Measurements from ENCODE around the gene SIAH1.
"Not testable (repeated sequence)": the region's sequence is repeated elsewhere in the genome, so short reads cannot be mapped to it uniquely, and the experiment has no call there.

Gene SIAH1

DNA sequence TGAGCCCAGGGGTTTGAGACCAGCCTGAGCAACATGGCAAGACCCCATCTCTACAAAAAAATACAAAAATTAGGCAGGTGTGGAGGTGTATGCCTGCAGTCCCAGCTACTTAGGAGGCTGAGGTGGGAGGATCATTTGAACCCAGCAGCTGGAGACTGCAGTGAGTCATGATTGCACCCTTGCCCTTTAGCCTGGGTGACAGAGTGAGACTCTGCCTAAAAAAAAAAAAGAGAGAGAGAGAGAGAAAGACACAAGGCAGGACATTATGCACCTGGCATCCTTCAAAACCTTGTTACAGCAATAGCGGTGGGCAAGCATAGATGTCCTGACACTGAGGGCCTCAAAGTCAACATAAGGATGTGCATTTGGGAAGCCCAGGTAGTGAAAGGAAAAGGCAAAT, 19.9 kb upstream of the SIAH1 start:
- no peak overlapping the region for H3K18ac ChIP-seq (ENCODE audit: low read length)
- no peak overlapping the region for H4K91ac ChIP-seq (ENCODE audit: low read depth, low read length, poor library complexity)
- H3K4me2 ChIP-seq (ENCODE audit: insufficient read depth, low read length, poor library complexity, severe bottlenecking): no peak overlapping the region
- no peak overlapping the region for H3K9ac ChIP-seq (ENCODE audit: low read depth, low read length, poor library complexity)
- H3K23ac ChIP-seq (ENCODE audit: low read depth, low read length, poor library complexity): no peak overlapping the region
- H3K79me1 ChIP-seq (ENCODE audit: low read depth, low read length): no peaks in the 10 kb centered on the region
- WGBS, 2 donors (ENCODE audit: extremely low coverage in 2 of 2, insufficient read length in 2 of 2, insufficient replicate concordance in 1 of 2): no CpG with 5 or more reads among the region's 1 CpG
- H2BK15ac ChIP-seq (ENCODE audit: low read length): no peak overlapping the region
- no peaks in the 10 kb centered on the region for H3K9me3 ChIP-seq (replicated peaks in 1 of 2; ENCODE audit: control insufficient read depth in 2 of 2, insufficient read depth in 1 of 2, low read depth in 1 of 2, low read length in 2 of 2)
- no peak overlapping the region for H3K27ac ChIP-seq (replicated peaks; ENCODE audit: low read length)
- H2AK5ac ChIP-seq (ENCODE audit: low read depth, low read length): no peak overlapping the region
- H3K4me1 ChIP-seq (ENCODE audit: control insufficient read depth in 2 of 2, insufficient read depth in 1 of 2, low read depth in 1 of 2, low read length in 2 of 2): no peaks in the 10 kb centered on the region
- DNase-seq (ENCODE audit: low spot score): no peak
- H3K14ac ChIP-seq (ENCODE audit: low read length): no peak overlapping the region
- H3K36me3 ChIP-seq (replicated peaks in 1 of 2; ENCODE audit: control insufficient read depth in 2 of 2, insufficient read depth in 2 of 2, low read length in 2 of 2): no peaks in the 10 kb centered on the region
- H2AFZ ChIP-seq (ENCODE audit: low read length): no peak overlapping the region
- no peak overlapping the region for H3K4ac ChIP-seq (ENCODE audit: low read length)
- H4K8ac ChIP-seq (ENCODE audit: low read depth, low read length): no peak overlapping the region
- no peak overlapping the region for H2BK5ac ChIP-seq (ENCODE audit: low read length)
- no peak overlapping the region for H2BK120ac ChIP-seq (ENCODE audit: low read depth, low read length)
- no peak overlapping the region for H3K4me3 ChIP-seq (ENCODE audit: low read length in 2 of 2)
- H2BK12ac ChIP-seq (ENCODE audit: low read length): no peak overlapping the region
- H3K27me3 ChIP-seq (ENCODE audit: control insufficient read depth in 3 of 3, insufficient read depth in 3 of 3, low read depth in 1 of 3, low read length in 3 of 3): peaks cover 0 to 4% (median 0%) of the 10 kb centered on the region in 3 experiments

- H2AK5ac ChIP-seq (ENCODE audit: low read depth, low read length); H3K18ac ChIP-seq (ENCODE audit: low read length); H3K79me1 ChIP-seq (ENCODE audit: low read depth, low read length); H3K23ac ChIP-seq (ENCODE audit: low read depth, low read length, poor library complexity); H2BK12ac ChIP-seq (ENCODE audit: low read length); H3K36me3 ChIP-seq (replicated peaks in 1 of 2; ENCODE audit: control insufficient read depth in 2 of 2, insufficient read depth in 2 of 2, low read length in 2 of 2); H3K4me2 ChIP-seq (ENCODE audit: insufficient read depth, low read length, poor library complexity, severe bottlenecking); H3K4me3 ChIP-seq (ENCODE audit: low read length in 2 of 2); H2BK120ac ChIP-seq (ENCODE audit: low read depth, low read length); H2BK15ac ChIP-seq (ENCODE audit: low read length); H4K8ac ChIP-seq (ENCODE audit: low read depth, low read length); H3K27me3 ChIP-seq (ENCODE audit: control insufficient read depth in 3 of 3, insufficient read depth in 3 of 3, low read depth in 1 of 3, low read length in 3 of 3); H2BK5ac ChIP-seq (ENCODE audit: low read length); H3K4ac ChIP-seq (ENCODE audit: low read length); H3K9ac ChIP-seq (ENCODE audit: low read depth, low read length, poor library complexity); H3K14ac ChIP-seq (ENCODE audit: low read length); H3K4me1 ChIP-seq (ENCODE audit: control insufficient read depth in 2 of 2, insufficient read depth in 1 of 2, low read depth in 1 of 2, low read length in 2 of 2); H4K91ac ChIP-seq (ENCODE audit: low read depth, low read length, poor library complexity); H3K9me3 ChIP-seq (replicated peaks in 1 of 2; ENCODE audit: control insufficient read depth in 2 of 2, insufficient read depth in 1 of 2, low read depth in 1 of 2, low read length in 2 of 2); DNase-seq (ENCODE audit: low spot score); H2AFZ ChIP-seq (ENCODE audit: low read length); H3K27ac ChIP-seq (replicated peaks; ENCODE audit: low read length): not testable (repeated sequence)
- no CpG with 5 or more reads among the region's 8 CpGs for WGBS, 2 donors (ENCODE audit: extremely low coverage in 2 of 2, insufficient read length in 2 of 2, insufficient replicate concordance in 1 of 2)
Observed at GRCh38 chr16:48402547-48402946, 17.3 kb upstream of the SIAH1 start.

DNA sequence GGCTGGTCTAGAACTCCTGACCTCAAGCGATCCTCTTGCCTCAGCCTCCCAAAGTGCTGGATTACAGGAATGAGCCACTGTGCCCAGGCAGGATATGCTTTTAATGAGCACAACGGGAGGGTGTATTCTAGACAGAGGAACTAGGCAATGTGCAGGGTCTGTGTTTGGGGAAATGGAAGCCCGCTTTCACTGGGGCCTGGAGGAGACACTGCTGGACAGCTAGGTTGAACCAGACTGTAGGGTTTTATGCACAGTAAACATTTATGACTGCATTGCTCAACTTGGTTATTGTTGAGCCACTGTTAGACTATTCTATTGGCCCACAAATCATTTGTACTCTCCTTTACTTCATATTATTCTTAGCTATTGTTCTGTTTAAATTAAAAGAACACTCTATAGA, 10.2 kb upstream of the SIAH1 start:
- no CpG with 5 or more reads among the region's 3 CpGs for WGBS, 2 donors (ENCODE audit: extremely low coverage in 2 of 2, insufficient read length in 2 of 2, insufficient replicate concordance in 1 of 2)
- H3K4me1 ChIP-seq (ENCODE audit: control insufficient read depth in 2 of 2, insufficient read depth in 1 of 2, low read depth in 1 of 2, low read length in 2 of 2): no peaks in the 10 kb centered on the region
- peak overlapping the region; percentile 3 for H2BK12ac ChIP-seq (ENCODE audit: low read length)
- H3K9ac ChIP-seq (ENCODE audit: low read depth, low read length, poor library complexity): no peak overlapping the region
- H4K8ac ChIP-seq (ENCODE audit: low read depth, low read length): no peak overlapping the region
- H3K9me3 ChIP-seq (replicated peaks in 1 of 2; ENCODE audit: control insufficient read depth in 2 of 2, insufficient read depth in 1 of 2, low read depth in 1 of 2, low read length in 2 of 2): no peaks in the 10 kb centered on the region
- H3K23ac ChIP-seq (ENCODE audit: low read depth, low read length, poor library complexity): no peak overlapping the region
- H3K79me1 ChIP-seq (ENCODE audit: low read depth, low read length): no peaks in the 10 kb centered on the region
- H3K18ac ChIP-seq (ENCODE audit: low read length): no peak overlapping the region
- DNase-seq (ENCODE audit: low spot score): no peak
- no peak overlapping the region for H2BK15ac ChIP-seq (ENCODE audit: low read length)
- no peak overlapping the region for H3K27ac ChIP-seq (replicated peaks; ENCODE audit: low read length)
- no peak overlapping the region for H3K4me3 ChIP-seq (ENCODE audit: low read length in 2 of 2)
- H3K14ac ChIP-seq (ENCODE audit: low read length): peak overlapping the region; percentile 47
- H3K4ac ChIP-seq (ENCODE audit: low read length): no peak overlapping the region
- H3K36me3 ChIP-seq (replicated peaks in 1 of 2; ENCODE audit: control insufficient read depth in 2 of 2, insufficient read depth in 2 of 2, low read length in 2 of 2): no peaks in the 10 kb centered on the region
- no peak overlapping the region for H2BK5ac ChIP-seq (ENCODE audit: low read length)
- H2AK5ac ChIP-seq (ENCODE audit: low read depth, low read length): peak overlapping the region; percentile 37
- no peak overlapping the region for H2AFZ ChIP-seq (ENCODE audit: low read length)
- no peak overlapping the region for H3K4me2 ChIP-seq (ENCODE audit: insufficient read depth, low read length, poor library complexity, severe bottlenecking)
- no peak overlapping the region for H4K91ac ChIP-seq (ENCODE audit: low read depth, low read length, poor library complexity)
- no peaks in the 10 kb centered on the region for H3K27me3 ChIP-seq (ENCODE audit: control insufficient read depth in 3 of 3, insufficient read depth in 3 of 3, low read depth in 1 of 3, low read length in 3 of 3)
- no peak overlapping the region for H2BK120ac ChIP-seq (ENCODE audit: low read depth, low read length)

- Histone ChIP-seq H3K27ac (replicated peaks; ENCODE audit: low read length) (no peak overlapping the region), H3K4me2 (ENCODE audit: insufficient read depth, low read length, poor library complexity, severe bottlenecking) (no peak overlapping the region), H2AK5ac (ENCODE audit: low read depth, low read length) (no peak overlapping the region), H4K8ac (ENCODE audit: low read depth, low read length) (no peak overlapping the region), H3K27me3 (ENCODE audit: control insufficient read depth in 3 of 3, insufficient read depth in 3 of 3, low read depth in 1 of 3, low read length in 3 of 3) (no peaks in the 10 kb centered on the region), H2BK120ac (ENCODE audit: low read depth, low read length) (no peak overlapping the region), H3K4me1 (ENCODE audit: control insufficient read depth in 2 of 2, insufficient read depth in 1 of 2, low read depth in 1 of 2, low read length in 2 of 2) (no peaks in the 10 kb centered on the region), H2BK12ac (ENCODE audit: low read length) (no peak overlapping the region), H3K18ac (ENCODE audit: low read length) (no peak overlapping the region), H3K14ac (ENCODE audit: low read length) (no peak overlapping the region), H2BK5ac (ENCODE audit: low read length) (no peak overlapping the region), H3K4ac (ENCODE audit: low read length) (no peak overlapping the region), H2BK15ac (ENCODE audit: low read length) (no peak overlapping the region), H3K9me3 (replicated peaks in 1 of 2; ENCODE audit: control insufficient read depth in 2 of 2, insufficient read depth in 1 of 2, low read depth in 1 of 2, low read length in 2 of 2) (no peaks in the 10 kb centered on the region), H3K9ac (ENCODE audit: low read depth, low read length, poor library complexity) (no peak overlapping the region), H2AFZ (ENCODE audit: low read length) (peak overlapping the region; percentile 62), H3K4me3 (ENCODE audit: low read length in 2 of 2) (no peak overlapping the region), H4K91ac (ENCODE audit: low read depth, low read length, poor library complexity) (no peak overlapping the region), H3K79me1 (ENCODE audit: low read depth, low read length) (no peaks in the 10 kb centered on the region), H3K36me3 (replicated peaks in 1 of 2; ENCODE audit: control insufficient read depth in 2 of 2, insufficient read depth in 2 of 2, low read length in 2 of 2) (no peaks in the 10 kb centered on the region), H3K23ac (ENCODE audit: low read depth, low read length, poor library complexity) (no peak overlapping the region)
- DNase-seq (ENCODE audit: low spot score): no peak
- no CpG with 5 or more reads among the region's 6 CpGs for WGBS, 2 donors (ENCODE audit: extremely low coverage in 2 of 2, insufficient read length in 2 of 2, insufficient replicate concordance in 1 of 2)
Observed at GRCh38 chr16:48394355-48394703, 9.1 kb upstream of the SIAH1 start.
